ENCODE data around the gene PLXNA2.

DNA sequence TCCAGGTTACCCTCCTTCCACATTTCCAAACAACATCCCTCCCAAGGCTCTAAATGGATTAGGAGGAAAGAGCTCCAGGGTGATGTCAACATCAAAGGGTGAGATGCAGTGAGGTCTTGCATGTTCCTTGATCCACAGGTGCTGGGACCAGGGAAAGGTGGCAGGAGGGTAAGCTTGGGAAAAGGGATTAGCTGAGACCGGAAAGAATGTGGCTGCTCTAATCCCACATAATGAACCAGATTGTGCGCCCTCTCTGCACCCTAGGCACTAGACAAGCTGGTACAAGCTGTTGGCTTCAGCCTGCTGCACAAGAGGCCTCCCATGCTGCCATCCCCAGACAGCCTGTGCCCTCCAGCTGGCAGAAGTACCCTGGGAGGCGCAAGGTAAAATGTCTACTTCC lies 34.9 kb downstream of the PLXNA2 start:
- TF ChIP-seq RCOR2 (CRISPR knock-in tag; IDR thresholded peaks at IDR 0.05) (no peak), NCOA2 (CRISPR knock-in tag; IDR thresholded peaks at IDR 0.05) (no peak), HOXA7 (CRISPR knock-in tag; IDR thresholded peaks at IDR 0.05) (no peak), YY1 (IDR thresholded peaks at IDR 0.05; ENCODE audit: insufficient read depth, insufficient replicate concordance, low read depth, low read length) (no peak), SMC3 (IDR thresholded peaks at IDR 0.05; ENCODE audit: low read length) (no peak), CC2D1A (CRISPR knock-in tag; IDR thresholded peaks at IDR 0.05) (no peak), CTCF (CRISPR knock-in tag; IDR thresholded peaks at IDR 0.05) (no peak), TAF1 (CRISPR knock-in tag; IDR thresholded peaks at IDR 0.05) (no peak), ZZZ3 (CRISPR knock-in tag; IDR thresholded peaks at IDR 0.05; ENCODE audit: borderline replicate concordance) (no peak), ZNF251 (CRISPR knock-in tag; IDR thresholded peaks at IDR 0.05) (no peak)
- TF ChIP-seq, protein P1, sequence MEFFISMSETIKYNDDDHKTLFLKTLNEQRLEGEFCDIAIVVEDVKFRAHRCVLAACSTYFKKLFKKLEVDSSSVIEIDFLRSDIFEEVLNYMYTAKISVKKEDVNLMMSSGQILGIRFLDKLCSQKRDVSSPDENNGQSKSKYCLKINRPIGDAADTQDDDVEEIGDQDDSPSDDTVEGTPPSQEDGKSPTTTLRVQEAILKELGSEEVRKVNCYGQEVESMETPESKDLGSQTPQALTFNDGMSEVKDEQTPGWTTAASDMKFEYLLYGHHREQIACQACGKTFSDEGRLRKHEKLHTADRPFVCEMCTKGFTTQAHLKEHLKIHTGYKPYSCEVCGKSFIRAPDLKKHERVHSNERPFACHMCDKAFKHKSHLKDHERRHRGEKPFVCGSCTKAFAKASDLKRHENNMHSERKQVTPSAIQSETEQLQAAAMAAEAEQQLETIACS (CRISPR knock-in tag; IDR thresholded peaks at IDR 0.05): no peak

All from HepG2 (cell line).